ENCODE data around the gene ARHGAP6. TPM values are rescaled to one million over a fixed set of nuclear protein-coding genes. Genes with fewer than 3 reads are reported as not detected.

The ARHGAP6 gene
- polyA plus RNA-seq, 2 of the 4 experiments (the other 2 are of a cell fraction), result 0.04 TPM; not detected in 1

GRCh38 chrX:11589641-11590040 is 76.1 kb downstream of the ARHGAP6 start (continued):
- TF ChIP-seq REST (IDR thresholded peaks at IDR 0.05) (no peak), HOXA7 (CRISPR knock-in tag; IDR thresholded peaks at IDR 0.05) (no peak), PBX3 (IDR thresholded peaks at IDR 0.05) (no peak)

- POLR2A ChIA-PET, result no interaction called here
- ATAC-seq (no peak), DNase-seq (ENCODE audit: low read depth in 1 of 2, low spot score in 1 of 2) (no peak), FAIRE-seq (no peak)
- CTCF ChIA-PET, result no interaction called here
- Histone ChIP-seq H3K4me3 (no peak overlapping the region), H3K9me3 (no peaks in the 10 kb centered on the region), H3K4me1 (no peaks in the 10 kb centered on the region), H3K4me2 (no peak overlapping the region), H3K27ac (no peak overlapping the region)
- TF ChIP-seq FOSB (CRISPR knock-in tag; IDR thresholded peaks at IDR 0.05) (no peak), TP53 (CRISPR knock-in tag; IDR thresholded peaks at IDR 0.05) (no peak), CBX2 (IDR thresholded peaks at IDR 0.05; ENCODE audit: borderline replicate concordance, low read depth) (no peak), BHLHE40 (IDR thresholded peaks at IDR 0.05; ENCODE audit: low read depth, low read length) (no peak), CHD4 (IDR thresholded peaks at IDR 0.05; ENCODE audit: borderline replicate concordance) (no peak), RARB (CRISPR knock-in tag; IDR thresholded peaks at IDR 0.05) (no peak), ATOH8 (CRISPR knock-in tag; IDR thresholded peaks at IDR 0.05; ENCODE audit: low read depth) (no peak), PBX3 (IDR thresholded peaks at IDR 0.05) (no peak), HOXA7 (CRISPR knock-in tag; IDR thresholded peaks at IDR 0.05) (no peak), FOXS1 (CRISPR knock-in tag; IDR thresholded peaks at IDR 0.05) (no peak), ZNF302 (CRISPR knock-in tag; IDR thresholded peaks at IDR 0.05) (no peak)
Measured at GRCh38 chrX:11588097-11588496, 77.6 kb downstream of the ARHGAP6 start.

GRCh38 chrX:11585174-11585573 is 80.5 kb downstream of the ARHGAP6 start:
- 0% methylated on average over 1 of the region's 1 CpG for WGBS (ENCODE audit: missing lambda C conversion rate)
- TF ChIP-seq MAX (IDR thresholded peaks at IDR 0.05) (no peak), RARB (CRISPR knock-in tag; IDR thresholded peaks at IDR 0.05) (no peak), CTCF (IDR thresholded peaks at IDR 0.05) (no peak), EHF (CRISPR knock-in tag; IDR thresholded peaks at IDR 0.05) (no peak), JUNB (IDR thresholded peaks at IDR 0.05) (no peak), HOXB5 (CRISPR knock-in tag; IDR thresholded peaks at IDR 0.05) (no peak), PBX3 (IDR thresholded peaks at IDR 0.05) (no peak), BCL3 (IDR thresholded peaks at IDR 0.05) (no peak), CHD4 (IDR thresholded peaks at IDR 0.05; ENCODE audit: borderline replicate concordance) (no peak), SREBF2 (IDR thresholded peaks at IDR 0.05) (no peak)
- H3K4me3 ChIP-seq, result no peak overlapping the region
- FAIRE-seq (peak; percentile 88), ATAC-seq (no peak), DNase-seq (ENCODE audit: low read depth in 1 of 2, low spot score in 1 of 2) (no peak)
- no peak overlapping the region for H3K4me2 ChIP-seq
- ChIA-PET POLR2A (no interaction called here), CTCF (interaction anchor here (0.6 kb wide), 1 partner anchor 215 kb away, joined by 3 read pairs; no protein-coding TSS in a partner anchor)
- H3K4me1 ChIP-seq, result no peaks in the 10 kb centered on the region
- H3K9me3 ChIP-seq, result no peaks in the 10 kb centered on the region
- H3K27ac ChIP-seq, result no peak overlapping the region

All from A549 (cell line).